H1 (cell line): ENCODE measurements around the gene GRM8. TPM values are rescaled to one million over a fixed set of nuclear protein-coding genes. Genes with fewer than 3 reads are reported as not detected.

ENCODE experiments used
- CTCF ChIA-PET: fragments of 300-600 bp; sonication (Branson Sonifier 250); formaldehyde crosslinking; loops from one replicate; lab custom pipeline; 2021; ENCODE audit not compliant: partially characterized antibody; lab: Charles Lee
- POLR2A ChIA-PET: fragments of 300-600 bp; sonication (Branson Sonifier 250); formaldehyde crosslinking; loops from one replicate; lab custom pipeline; 2021; ENCODE audit warnings: inconsistent platforms; ENCODE audit not compliant: partially characterized antibody; lab: Charles Lee
- DNase-seq, 2 experiments: peaks; one replicate each; pipeline versions ENCODE4 v3.0.0 to v3.0.0-alpha.2; 2010 to 2022; ENCODE audit warnings: low spot score in 2 of 2, low read depth in 1 of 2, mixed read lengths in 1 of 2
- FAIRE-seq: peaks from 2 replicates; lab custom pipeline; 2011; peaks lifted over from hg19 to GRCh38; lab: Jason Lieb, UNC
- H2AFZ ChIP-seq: 2 replicates; pipeline ENCODE4 v1.8.1; 2012; ENCODE audit warnings: low read length, inconsistent platforms
- H2AK5ac ChIP-seq: 2 replicates; pipeline ENCODE4 v1.6.1; 2013; ENCODE audit warnings: low read depth, low read length
- H2BK120ac ChIP-seq: replicated peaks from 2 replicates; pipeline ENCODE3; 2013; ENCODE audit warnings: low read depth, low read length, inconsistent platforms
- H2BK12ac ChIP-seq: 2 replicates; pipeline ENCODE4 v1.6.1; 2013; ENCODE audit warnings: low read depth, low read length
- H2BK15ac ChIP-seq: 2 replicates; pipeline ENCODE4 v1.6.1; 2013; ENCODE audit warnings: low read length
- H2BK20ac ChIP-seq: 2 replicates; pipeline ENCODE4 v1.6.1; 2013; ENCODE audit warnings: low read length
- H2BK5ac ChIP-seq: 2 replicates; pipeline ENCODE4 v1.6.1; 2013; ENCODE audit warnings: low read depth, low read length
- H3K14ac ChIP-seq: 2 replicates; pipeline ENCODE4 v1.6.1; 2013; ENCODE audit warnings: inconsistent platforms; ENCODE audit not compliant: insufficient read length
- H3K18ac ChIP-seq: 2 replicates; pipeline ENCODE4 v1.6.1; 2013; ENCODE audit warnings: low read length; ENCODE audit errors: extremely low read depth
- H3K23ac ChIP-seq: 2 replicates; pipeline ENCODE4 v1.6.1; 2013; ENCODE audit warnings: inconsistent platforms; ENCODE audit not compliant: insufficient read length
- H3K23me2 ChIP-seq: 2 replicates; pipeline ENCODE4 v1.6.1; 2013; ENCODE audit warnings: low read depth, low read length
- H3K27ac ChIP-seq: 2 replicates; pipeline ENCODE4 v1.6.1; 2011; ENCODE audit warnings: low read depth, low read length, inconsistent platforms
- H3K27me3 ChIP-seq, 4 experiments: replicated peaks in 1 of 4; 1 replicate in 1 of 4; 2 replicates in 3 of 4; pipeline versions ENCODE4 v1.6.1 to v1.8.1; 2011 to 2013; ENCODE audit warnings: low read length in 3 of 4, mild to moderate bottlenecking in 3 of 4, inconsistent platforms in 2 of 4, mixed read lengths in 2 of 4, moderate library complexity in 1 of 4; ENCODE audit not compliant: control insufficient read depth in 3 of 4, insufficient read depth in 3 of 4; ENCODE audit errors: extremely low read depth in 1 of 4
- H3K36me3 ChIP-seq, 4 experiments: 2 replicates each; pipeline versions ENCODE4 v1.6.1 to v1.8.1; 2011 to 2013; ENCODE audit warnings: mild to moderate bottlenecking in 4 of 4, low read length in 3 of 4, moderate library complexity in 2 of 4, control low read depth in 1 of 4, inconsistent platforms in 1 of 4; ENCODE audit not compliant: insufficient read depth in 4 of 4, control insufficient read depth in 2 of 4
- H3K4ac ChIP-seq: replicated peaks from 2 replicates; pipeline ENCODE3; 2013; ENCODE audit warnings: low read length, low read depth, mixed read lengths, inconsistent platforms; ENCODE audit not compliant: insufficient read length
- H3K4me1 ChIP-seq, 4 experiments: replicated peaks in 1 of 4; 1 replicate in 1 of 4; 2 replicates in 3 of 4; pipeline versions ENCODE4 v1.6.1 to v1.8.1; 2011 to 2013; ENCODE audit warnings: low read length in 3 of 4, inconsistent platforms in 2 of 4, mixed read lengths in 1 of 4; ENCODE audit not compliant: insufficient read depth in 4 of 4, control insufficient read depth in 3 of 4
- H3K4me2 ChIP-seq, 2 experiments: 2 replicates each; pipeline versions ENCODE4 v1.6.1 to v1.8.1; 2011 to 2013; ENCODE audit warnings: low read depth in 2 of 2, low read length in 2 of 2, control low read depth in 1 of 2, inconsistent platforms in 1 of 2, mild to moderate bottlenecking in 1 of 2; ENCODE audit not compliant: insufficient read depth in 1 of 2
- H3K4me3 ChIP-seq, 4 experiments: fragments of 200-600, 300-600 bp in 1 of 4; sonication (generic), shearing (Covaris generic), sonication (Bioruptor Twin) in 1 of 4; 2 replicates each; pipeline versions ENCODE4 v1.5.1 to v1.8.1; 2011 to 2016; ENCODE audit warnings: low read length in 4 of 4, low read depth in 3 of 4, control low read depth in 2 of 4, inconsistent platforms in 2 of 4, mild to moderate bottlenecking in 2 of 4, mixed read lengths in 1 of 4, moderate library complexity in 1 of 4; ENCODE audit not compliant: insufficient read depth in 2 of 4; ENCODE audit errors: extremely low read depth in 1 of 4
- H3K56ac ChIP-seq: replicated peaks from 2 replicates; pipeline ENCODE3; 2013; ENCODE audit warnings: low read depth, mild to moderate bottlenecking, mixed read lengths, low read length, inconsistent platforms; ENCODE audit not compliant: insufficient read length
- H3K79me1 ChIP-seq: 2 replicates; pipeline ENCODE4 v1.6.1; 2013; ENCODE audit warnings: low read depth, low read length, control low read depth
- H3K79me2 ChIP-seq, 2 experiments: 2 replicates each; pipeline versions ENCODE4 v1.6.1 to v1.8.1; 2012 to 2013; ENCODE audit warnings: low read length in 2 of 2, mild to moderate bottlenecking in 2 of 2, inconsistent platforms in 1 of 2; ENCODE audit not compliant: insufficient read depth in 2 of 2, control insufficient read depth in 1 of 2
- H3K9ac ChIP-seq, 4 experiments: replicated peaks in 1 of 4; 1 replicate in 1 of 4; 2 replicates in 3 of 4; pipeline versions ENCODE4 v1.6.1 to v1.8.1; 2011 to 2013; ENCODE audit warnings: low read depth in 3 of 4, low read length in 3 of 4, control low read depth in 2 of 4, mild to moderate bottlenecking in 2 of 4, moderate library complexity in 2 of 4, inconsistent platforms in 1 of 4; ENCODE audit errors: extremely low read depth in 1 of 4
- H3K9me3 ChIP-seq, 2 experiments: 2 replicates each; pipeline versions ENCODE4 v1.6.1 to v1.8.1; 2012 to 2013; ENCODE audit warnings: mild to moderate bottlenecking in 2 of 2, moderate library complexity in 2 of 2, control low read depth in 1 of 2, inconsistent platforms in 1 of 2, low read depth in 1 of 2, low read length in 1 of 2, mixed read lengths in 1 of 2; ENCODE audit not compliant: insufficient read depth in 2 of 2
- H4K20me1 ChIP-seq, 2 experiments: replicated peaks in 1 of 2; 2 replicates each; pipeline versions ENCODE3 to v1.8.1; 2011 to 2013; ENCODE audit warnings: inconsistent platforms in 2 of 2, low read length in 2 of 2, mild to moderate bottlenecking in 1 of 2; ENCODE audit not compliant: insufficient read depth in 2 of 2, control insufficient read depth in 1 of 2
- H4K5ac ChIP-seq: 2 replicates; pipeline ENCODE4 v1.6.1; 2013; ENCODE audit warnings: low read length, low read depth, mixed read lengths, inconsistent platforms; ENCODE audit not compliant: insufficient read length
- H4K8ac ChIP-seq: 2 replicates; pipeline ENCODE4 v1.8.0; 2013; ENCODE audit warnings: mild to moderate bottlenecking, moderate library complexity, low read length, inconsistent platforms; ENCODE audit not compliant: insufficient read depth; ENCODE audit errors: extremely low read depth
- H4K91ac ChIP-seq: replicated peaks from 2 replicates; pipeline ENCODE3; 2013; ENCODE audit warnings: low read length, mixed read lengths, inconsistent platforms; ENCODE audit not compliant: insufficient read length
- CHD2 ChIP-seq: IDR thresholded peaks from 2 replicates; pipeline ENCODE4 v1.6.1; 2012; ENCODE audit warnings: low read length, improper control_type of control experiment
- FOSL1 ChIP-seq: IDR thresholded peaks from 2 replicates; pipeline ENCODE4 v1.6.1; 2011; ENCODE audit warnings: mild to moderate bottlenecking, low read depth, low read length, moderate library complexity; ENCODE audit not compliant: insufficient read depth
- HDAC2 ChIP-seq, 2 experiments: fragments of 300-600 bp in 1 of 2; sonication (generic) in 1 of 2; IDR thresholded peaks; 2 replicates each; pipeline ENCODE4 v1.6.1; 2011 to 2012; ENCODE audit warnings: low read depth in 2 of 2, low read length in 2 of 2, mild to moderate bottlenecking in 2 of 2, moderate library complexity in 2 of 2, borderline replicate concordance in 1 of 2, inconsistent platforms in 1 of 2
- HDAC6 ChIP-seq: IDR thresholded peaks from one replicate; pipeline ENCODE4 v1.7.1; 2012; ENCODE audit warnings: low read depth, mild to moderate bottlenecking, inconsistent platforms, low read length, moderate library complexity
- NANOG ChIP-seq: IDR thresholded peaks from 2 replicates; pipeline ENCODE4 v1.6.1; 2011; ENCODE audit warnings: low read length, low read depth, mild to moderate bottlenecking, inconsistent platforms; ENCODE audit not compliant: insufficient read depth, poor library complexity, severe bottlenecking
- RAD21 ChIP-seq, 2 experiments: IDR thresholded peaks in 1 of 2; conservative IDR thresholded peaks in 1 of 2; 2 replicates each; pipeline ENCODE4 v1.6.1; 2011; ENCODE audit warnings: low read depth in 2 of 2, low read length in 2 of 2, improper control_type of control experiment in 1 of 2, inconsistent platforms in 1 of 2, mild to moderate bottlenecking in 1 of 2, moderate library complexity in 1 of 2
- SIN3A ChIP-seq, 2 experiments: IDR thresholded peaks in 1 of 2; conservative IDR thresholded peaks in 1 of 2; 2 replicates each; pipeline ENCODE4 v1.6.1; 2011 to 2012; ENCODE audit warnings: low read length in 2 of 2, improper control_type of control experiment in 1 of 2, low read depth in 1 of 2, mild to moderate bottlenecking in 1 of 2
- SIX5 ChIP-seq: IDR thresholded peaks from 2 replicates; pipeline ENCODE4 v1.6.1; 2011; ENCODE audit warnings: mild to moderate bottlenecking, low read depth, low read length
- SP4 ChIP-seq: IDR thresholded peaks from 2 replicates; pipeline ENCODE4 v1.6.1; 2012; ENCODE audit warnings: low read length, inconsistent platforms
- TEAD4 ChIP-seq: IDR thresholded peaks from 2 replicates; pipeline ENCODE4 v1.6.1; 2012; ENCODE audit warnings: low read depth, low read length, inconsistent platforms, mixed read lengths
- YY1 ChIP-seq: IDR thresholded peaks from 2 replicates; pipeline ENCODE4 v1.6.1; 2011; ENCODE audit warnings: low read depth, mild to moderate bottlenecking, low read length
- WGBS, 2 experiments: shearing (Covaris generic) in 1 of 2; methylation state at CpG; one replicate each; pipeline versions ENCODE4 v1.1.6 to v1.1.7; 2013 to 2015; ENCODE audit warnings: low lambda C conversion rate in 2 of 2, mixed read lengths in 2 of 2, inconsistent platforms in 1 of 2, low coverage in 1 of 2, missing lambda C conversion rate in 1 of 2; ENCODE audit not compliant: insufficient replicate concordance in 2 of 2, insufficient coverage in 1 of 2, insufficient read length in 1 of 2; ENCODE audit errors: extremely low coverage in 1 of 2, missing lambda C conversion rate in 1 of 2; 5-methylcytosine and 5-hydroxymethylcytosine counted together
- polyA plus RNA-seq, 7 experiments: library from polyadenylated mRNA; depleted of rRNA in 3 of 7; stranded (reverse) in 5 of 7; unstranded in 2 of 7; fragments of >200 nt in 5 of 7; fragments of 200-250 nt in 2 of 7; gene quantifications; 1 replicate in 5 of 7; 2 replicates in 1 of 7; 4 replicates in 1 of 7; pipeline versions ENCODE4 v1.2.1 to v1.2.3, GENCODE V29; 2011 to 2013; ENCODE audit warnings: missing spikeins in 2 of 7, mixed read lengths in 2 of 7
- total RNA-seq: library from RNA; stranded (reverse); fragmentation: NEBNext Ultra II Directional; extraction: Animal tissue kit (Norgen Biotek cat#: 25700); gene quantifications from 2 replicates; pipeline ENCODE4 v1.2.1, GENCODE V29; 2021
- TF ChIP-seq, protein P1 (sequence below): IDR thresholded peaks from 2 replicates; pipeline ENCODE4 v1.6.1; 2011; ENCODE audit warnings: low read depth, mild to moderate bottlenecking, low read length; ENCODE audit not compliant: insufficient read depth
- TF ChIP-seq, protein P2 (sequence below): IDR thresholded peaks from 2 replicates; pipeline ENCODE4 v1.6.1; 2012; ENCODE audit warnings: inconsistent platforms

GRM8 gene
- total and polyA plus RNA-seq, 2 of the 8 experiments (the other 6 are each of a cell fraction or from before 2014, with no cell fraction given) = 2.6 to 2.8 TPM

- no peaks in the 10 kb centered on the region for H3K79me1 ChIP-seq
- no peaks in the 10 kb centered on the region for H3K9me3 ChIP-seq
- WGBS, 2 experiments = 93% methylated on average over 1 of the region's 1 CpG; no CpG with 5 or more reads in 1 of the 2 experiments
- H3K18ac ChIP-seq = no peak overlapping the region
- no peak overlapping the region for H2BK5ac ChIP-seq
- CTCF ChIA-PET = interaction anchor here (0.6 to 2.3 kb wide), 5 partner anchors 11 to 1000 kb away, joined by 3 to 8 read pairs (median 3); no protein-coding TSS in a partner anchor
- H3K36me3 ChIP-seq = no peaks in the 10 kb centered on the region
- no peaks in the 10 kb centered on the region for H3K27me3 ChIP-seq
- H2BK15ac ChIP-seq = no peak overlapping the region
- H4K8ac ChIP-seq = no peak overlapping the region
- H3K9ac ChIP-seq = no peak overlapping the region
- H3K14ac ChIP-seq = no peak overlapping the region
- no peak overlapping the region for H3K23ac ChIP-seq
- FAIRE-seq (no peak), DNase-seq (no peak)
- H2BK12ac ChIP-seq = no peak overlapping the region
- H2BK120ac ChIP-seq = no peak overlapping the region
- H3K79me2 ChIP-seq = no peaks in the 10 kb centered on the region
- H4K5ac ChIP-seq = no peak overlapping the region
- no peak overlapping the region for H2AFZ ChIP-seq
- no peak overlapping the region for H2AK5ac ChIP-seq
- no peak overlapping the region for H4K91ac ChIP-seq
- H3K56ac ChIP-seq = no peak overlapping the region
- no peaks in the 10 kb centered on the region for H3K4me1 ChIP-seq
- H2BK20ac ChIP-seq = no peak overlapping the region
- H3K4me3 ChIP-seq = no peak overlapping the region
- H3K27ac ChIP-seq = no peak overlapping the region
- H4K20me1 ChIP-seq = no peaks in the 10 kb centered on the region
- POLR2A ChIA-PET = no interaction called here
- H3K4me2 ChIP-seq = no peak overlapping the region
- H3K4ac ChIP-seq = no peak overlapping the region
- no peaks in the 10 kb centered on the region for H3K23me2 ChIP-seq
- TF ChIP-seq TEAD4 (no peak), SP4 (no peak), NANOG (no peak), HDAC6 (no peak), HDAC2 (IDR thresholded peaks at IDR 0.05; ENCODE audit: borderline replicate concordance in 1 of 2, low read depth in 2 of 2, low read length in 2 of 2) (no peak), CHD2 (no peak), SIX5 (no peak), YY1 (no peak), SIN3A (conservative IDR thresholded peaks at IDR 0.05 in 1 of 2, IDR thresholded peaks at IDR 0.05 in 1 of 2; ENCODE audit: low read depth in 1 of 2, low read length in 2 of 2) (no peak), RAD21 (IDR thresholded peaks at IDR 0.05 in 1 of 2, conservative IDR thresholded peaks at IDR 0.05 in 1 of 2; ENCODE audit: low read depth in 2 of 2, low read length in 2 of 2) (no peak), FOSL1 (no peak)
- TF ChIP-seq, protein P1, sequence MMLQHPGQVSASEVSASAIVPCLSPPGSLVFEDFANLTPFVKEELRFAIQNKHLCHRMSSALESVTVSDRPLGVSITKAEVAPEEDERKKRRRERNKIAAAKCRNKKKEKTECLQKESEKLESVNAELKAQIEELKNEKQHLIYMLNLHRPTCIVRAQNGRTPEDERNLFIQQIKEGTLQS = no peak
- TF ChIP-seq, protein P2, sequence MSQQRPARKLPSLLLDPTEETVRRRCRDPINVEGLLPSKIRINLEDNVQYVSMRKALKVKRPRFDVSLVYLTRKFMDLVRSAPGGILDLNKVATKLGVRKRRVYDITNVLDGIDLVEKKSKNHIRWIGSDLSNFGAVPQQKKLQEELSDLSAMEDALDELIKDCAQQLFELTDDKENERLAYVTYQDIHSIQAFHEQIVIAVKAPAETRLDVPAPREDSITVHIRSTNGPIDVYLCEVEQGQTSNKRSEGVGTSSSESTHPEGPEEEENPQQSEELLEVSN = no peak
Measured at GRCh38 chr7:126426652-126427051, 826.1 kb downstream of the GRM8 start.
